Measurements from ENCODE around the gene UBASH3A.
"Not testable (repeated sequence)": the region's sequence is repeated elsewhere in the genome, so short reads cannot be mapped to it uniquely, and the experiment has no call there.

UBASH3A gene

DNA sequence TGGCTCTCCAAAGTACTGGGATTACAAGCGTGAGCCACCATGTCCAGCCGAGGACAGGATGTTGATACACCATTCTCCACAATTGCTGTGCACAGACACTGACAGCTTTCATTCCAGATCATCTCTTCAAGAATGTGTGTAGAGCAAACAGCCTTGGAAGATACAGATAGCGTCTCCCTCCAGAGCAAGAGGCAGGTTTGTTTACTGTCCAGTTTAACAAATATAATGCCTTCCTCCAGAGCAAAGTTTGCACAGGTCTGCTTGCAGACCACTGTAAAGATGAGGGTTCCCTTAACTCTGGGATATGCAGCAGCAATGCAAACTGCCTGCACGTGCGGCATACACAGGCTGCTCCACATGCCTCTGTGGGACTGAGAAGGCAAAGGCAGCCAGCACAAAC is 12.4 kb upstream of the UBASH3A start:
- DNase-seq: no peak

DNA sequence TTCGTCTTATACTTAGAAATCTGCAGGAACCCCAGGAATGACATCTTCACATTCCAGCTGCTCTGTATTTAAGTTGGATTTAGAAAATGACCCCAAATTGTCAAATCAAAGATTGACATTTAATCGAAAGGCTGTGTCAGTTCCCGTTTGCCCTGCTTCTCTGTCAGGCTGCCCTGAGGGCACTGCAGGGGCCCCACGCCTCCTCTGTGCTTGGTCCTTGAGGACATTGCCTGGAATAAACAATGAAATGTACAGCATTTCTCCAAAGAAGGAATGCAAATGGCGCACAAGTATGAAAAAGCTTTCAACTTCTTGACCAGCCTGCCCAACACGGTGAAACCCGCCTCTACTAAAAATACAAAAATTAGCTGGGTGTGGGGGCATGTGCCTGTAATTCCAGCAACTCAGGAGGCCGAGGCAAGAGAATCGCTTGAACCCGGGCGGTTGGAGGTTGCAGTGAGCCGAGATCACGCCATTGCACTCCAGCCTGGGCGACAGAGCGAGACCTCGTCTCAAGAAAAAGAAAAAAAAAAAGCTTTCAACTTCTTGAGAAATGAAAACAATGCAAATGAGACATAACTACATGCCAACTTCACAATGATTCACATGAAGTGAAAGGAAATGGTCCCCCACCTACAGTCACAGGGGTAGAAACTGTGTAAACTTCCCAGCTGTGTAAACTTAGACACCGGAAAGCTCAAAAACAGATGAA is 10.8 kb upstream of the UBASH3A start:
- no peak for DNase-seq

DNA sequence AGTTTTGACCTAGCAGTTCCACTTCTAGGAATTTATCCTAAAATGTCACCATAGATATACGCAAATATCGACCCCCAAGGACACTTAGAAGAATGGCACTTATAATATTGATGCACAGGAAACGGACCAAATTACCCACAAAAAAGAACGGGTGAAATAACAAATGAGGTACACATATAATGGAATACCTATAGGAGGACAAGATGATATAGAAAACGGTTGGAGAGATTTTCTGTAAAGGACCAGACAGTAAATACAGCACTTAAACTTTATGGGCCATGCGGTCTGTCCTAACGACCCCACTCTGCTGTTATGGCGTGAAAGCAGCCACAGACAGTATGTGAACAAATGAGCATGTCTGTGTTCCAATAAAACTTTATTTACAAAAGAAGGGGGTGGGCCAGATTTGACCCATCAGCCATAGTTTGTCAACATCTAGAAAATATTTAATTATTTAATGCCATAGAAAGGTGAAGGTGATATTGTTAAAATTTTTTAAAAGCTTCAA is 10.2 kb upstream of the UBASH3A start:
- no peak for DNase-seq

DNA sequence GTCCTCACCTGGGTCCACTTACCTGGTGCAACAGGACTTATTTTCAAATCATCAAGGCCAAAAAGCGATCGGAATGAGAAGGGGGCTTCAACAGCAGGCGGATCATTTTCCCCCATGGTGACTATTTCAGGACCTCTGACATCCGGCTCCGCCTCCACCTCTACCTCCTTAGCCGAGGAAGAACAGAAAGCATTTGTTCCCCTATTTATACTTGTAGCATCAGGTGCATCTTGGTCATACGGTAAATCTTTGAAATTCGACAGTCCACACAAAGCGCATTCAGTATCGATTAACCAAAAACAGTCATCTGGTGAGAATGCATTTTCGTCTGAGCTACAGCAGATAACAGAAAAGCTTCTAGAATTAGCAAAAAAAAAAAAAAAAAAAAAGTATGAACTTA is 8.4 kb upstream of the UBASH3A start:
- DNase-seq: no peak

DNA sequence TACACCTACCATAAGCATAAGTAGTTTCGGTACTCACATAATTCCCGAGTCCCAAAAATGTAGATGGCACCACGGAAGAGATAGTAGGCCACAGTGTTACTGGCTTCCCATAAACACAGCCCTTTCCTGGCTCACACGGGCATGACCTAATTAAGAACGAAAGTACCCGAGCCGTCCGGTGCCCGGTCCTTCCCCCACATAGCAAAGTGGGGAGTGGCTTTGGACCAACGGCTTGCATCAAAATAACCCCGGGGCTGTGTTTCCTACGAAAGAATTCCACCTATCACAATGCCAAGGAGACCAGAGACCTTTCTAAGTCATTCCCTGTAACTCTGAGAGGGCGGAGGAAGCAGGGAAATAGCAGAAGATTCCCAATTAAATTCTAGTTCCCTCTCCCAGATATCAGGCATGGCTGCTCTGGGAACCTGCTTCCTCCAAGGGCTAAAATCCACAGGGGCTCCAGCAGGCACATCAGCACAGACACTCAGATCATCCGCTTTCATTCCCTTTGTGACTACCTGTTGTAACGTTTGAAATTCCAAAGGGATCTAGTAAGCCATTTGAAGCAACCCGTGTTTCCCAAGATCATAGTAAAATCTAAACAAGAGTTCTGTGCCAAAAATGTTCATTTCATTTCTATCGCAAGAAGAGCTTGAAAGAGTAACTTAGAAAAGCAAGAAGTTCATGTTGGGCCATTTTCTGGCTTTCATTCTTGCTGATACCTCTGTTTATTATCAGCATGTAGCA is 7.6 kb upstream of the UBASH3A start, which contains the start of gene TMPRSS3:
TSS of gene TMPRSS3 (minus strand) at position 148 of the 747 bp plus-strand sequence. CDS start 635 bp downstream, outside the sequence.
- DNase-seq: no peak

DNA sequence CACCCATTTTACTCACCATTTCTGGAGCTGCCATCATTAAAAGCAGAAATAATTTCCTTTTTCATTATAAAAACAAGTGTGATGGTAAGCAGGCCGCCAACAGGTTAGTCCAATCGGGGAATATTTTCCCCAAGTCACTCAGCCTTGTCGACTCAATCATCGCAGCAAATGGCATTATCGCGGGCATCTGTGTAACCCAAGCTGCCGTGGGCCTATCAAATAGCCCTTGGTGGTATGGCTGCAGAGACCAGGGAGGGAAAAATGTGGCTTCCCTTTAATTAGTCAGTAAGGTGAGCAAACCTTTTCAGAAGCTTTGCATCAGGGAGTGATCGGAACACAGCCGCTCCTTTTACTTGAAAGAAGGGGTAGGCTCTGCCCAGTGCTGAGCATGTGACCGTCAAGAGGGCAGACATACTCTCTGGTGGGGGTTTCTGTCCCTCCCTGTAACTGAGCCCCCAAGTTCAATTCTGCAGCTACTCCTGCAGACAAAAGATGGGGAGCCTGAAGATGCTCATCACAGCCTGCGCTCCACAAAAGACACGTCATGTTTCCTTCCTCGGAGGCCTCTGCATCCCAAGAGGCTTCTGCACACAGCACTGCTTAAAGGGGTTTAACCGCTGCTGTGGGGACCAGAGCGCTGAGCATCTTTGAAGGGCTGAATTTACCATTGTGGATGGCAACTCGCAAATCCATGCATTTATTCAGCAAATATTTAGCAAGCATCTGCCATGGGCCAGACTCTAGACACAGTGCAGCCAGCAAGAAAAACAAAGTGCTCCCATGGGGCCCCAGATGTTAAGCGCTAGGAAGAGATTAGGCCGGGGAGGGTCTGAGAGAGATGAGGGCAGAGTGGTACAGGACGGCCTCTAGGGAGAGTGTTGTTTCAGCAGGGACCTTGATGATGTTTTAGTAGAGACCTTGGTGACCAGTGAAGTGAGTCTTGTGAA is 6.6 kb upstream of the UBASH3A start:
- no peak for DNase-seq

DNA sequence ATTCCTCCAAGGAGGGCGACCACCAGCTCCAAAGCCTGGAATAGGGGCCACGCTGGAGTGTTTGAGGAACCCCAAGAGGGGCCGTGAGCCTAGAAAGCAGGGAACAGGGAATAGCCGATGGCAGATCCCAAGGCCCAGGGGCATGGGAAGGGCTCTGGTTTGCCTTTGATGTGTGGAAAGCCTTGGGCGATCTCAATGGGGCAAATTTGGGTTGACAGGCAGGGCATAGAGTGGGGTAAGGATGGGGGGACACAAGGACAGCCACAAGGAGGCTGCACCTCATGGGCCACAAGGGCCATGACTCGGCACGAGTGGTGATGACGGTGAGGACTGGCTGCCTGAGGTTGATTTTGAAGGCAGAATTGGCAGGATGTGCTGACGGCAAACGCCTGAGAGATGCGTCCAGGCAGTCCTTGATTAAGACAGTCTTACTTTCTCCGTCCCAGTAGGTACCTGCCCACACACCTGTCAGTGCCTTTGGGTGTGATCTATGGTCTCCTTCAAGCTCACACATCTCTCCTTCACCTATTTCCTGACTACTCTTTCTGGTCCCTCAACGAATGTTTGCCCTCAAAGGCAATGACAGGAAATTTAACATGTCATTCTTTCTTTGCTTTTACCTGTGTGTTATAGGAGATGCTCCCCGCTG is 5.8 kb upstream of the UBASH3A start:
- DNase-seq: no peak

DNA sequence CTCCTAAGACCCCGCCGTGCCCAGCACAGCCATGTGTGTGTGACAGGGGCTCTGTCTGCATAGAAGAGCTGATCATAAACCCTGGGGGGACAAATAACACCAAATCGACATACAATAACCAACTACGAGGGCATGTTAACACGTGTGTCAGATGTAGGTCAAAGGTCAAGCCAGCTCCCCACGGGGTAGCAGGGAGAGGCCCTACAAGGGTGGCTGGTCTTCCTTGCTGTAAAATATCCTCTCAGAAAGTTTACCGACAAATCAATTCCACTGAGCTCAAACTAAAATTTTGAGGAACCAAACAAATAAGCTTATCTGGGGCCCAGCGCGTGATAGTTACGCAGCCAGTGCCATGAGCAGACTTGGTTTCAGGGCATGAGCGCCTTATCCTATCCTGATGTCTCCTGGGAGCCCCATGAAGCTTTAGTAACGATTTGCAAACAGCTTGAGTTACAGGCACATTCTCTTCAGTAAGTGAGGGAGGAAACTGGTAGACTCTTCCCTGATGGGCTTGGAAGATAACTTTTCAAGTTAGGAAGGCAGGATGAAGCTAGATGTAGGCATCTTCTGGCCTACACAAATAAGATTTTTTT is 5.2 kb upstream of the UBASH3A start:
- DNase-seq: no peak

DNA sequence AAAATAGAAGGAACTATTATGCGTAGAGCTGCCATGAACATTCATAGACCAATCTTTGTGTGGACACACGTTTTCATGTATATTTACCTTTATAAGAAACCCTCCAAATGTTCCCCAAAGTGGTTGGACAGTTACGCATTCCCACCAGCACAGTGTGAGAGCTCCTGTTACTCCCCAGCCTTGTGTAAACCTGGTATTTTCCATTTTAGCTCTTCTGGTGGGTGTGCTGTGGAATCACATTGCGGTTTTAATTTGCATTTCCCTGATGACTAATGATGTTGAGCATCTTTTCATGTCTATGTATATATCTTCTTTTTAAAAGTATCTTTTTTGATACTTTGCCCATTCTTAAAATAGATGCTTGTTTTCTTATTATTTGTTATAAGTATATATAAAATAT is 3.2 kb upstream of the UBASH3A start:
- DNase-seq: no peak

DNA sequence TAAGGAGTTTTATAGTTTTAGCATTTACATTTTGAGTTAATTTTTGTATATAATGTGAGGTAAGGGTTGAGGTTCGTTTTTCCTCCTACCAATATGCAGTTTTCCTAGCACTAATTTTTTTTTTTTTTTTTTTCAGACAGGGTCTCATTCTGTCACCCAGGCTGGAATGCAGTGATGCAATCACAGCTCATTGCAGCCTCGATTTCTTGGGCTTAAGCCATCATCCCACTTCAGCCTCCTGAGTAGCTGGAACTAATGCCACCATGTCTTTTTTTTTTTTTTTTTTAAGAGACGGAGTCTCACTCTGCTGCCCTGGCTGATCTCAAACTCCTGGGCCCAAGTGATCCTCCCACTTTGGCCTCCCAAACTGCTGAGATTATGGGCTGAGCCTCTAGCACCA is 2.5 kb upstream of the UBASH3A start:
- no peak for DNase-seq

DNA sequence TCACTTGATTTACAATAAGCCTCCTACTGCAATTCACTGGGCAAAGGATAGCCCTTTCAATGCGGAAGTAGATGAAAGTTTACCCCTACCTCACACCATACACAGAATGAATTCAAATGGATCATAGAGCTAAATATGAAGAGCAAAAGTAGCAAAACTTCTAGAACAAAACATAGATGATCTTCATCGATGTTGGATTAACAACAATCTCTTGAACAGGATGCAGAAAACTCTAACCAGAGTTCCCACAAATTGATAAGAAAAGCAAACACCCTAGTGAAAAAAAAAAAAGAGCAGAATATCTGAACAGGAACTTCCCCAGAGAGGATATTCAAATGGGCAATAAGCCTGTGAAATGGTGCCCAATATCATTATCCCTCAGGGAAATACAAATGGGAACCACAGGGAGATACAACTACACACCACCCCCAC is 1.9 kb upstream of the UBASH3A start:
- DNase-seq: no peak

DNA sequence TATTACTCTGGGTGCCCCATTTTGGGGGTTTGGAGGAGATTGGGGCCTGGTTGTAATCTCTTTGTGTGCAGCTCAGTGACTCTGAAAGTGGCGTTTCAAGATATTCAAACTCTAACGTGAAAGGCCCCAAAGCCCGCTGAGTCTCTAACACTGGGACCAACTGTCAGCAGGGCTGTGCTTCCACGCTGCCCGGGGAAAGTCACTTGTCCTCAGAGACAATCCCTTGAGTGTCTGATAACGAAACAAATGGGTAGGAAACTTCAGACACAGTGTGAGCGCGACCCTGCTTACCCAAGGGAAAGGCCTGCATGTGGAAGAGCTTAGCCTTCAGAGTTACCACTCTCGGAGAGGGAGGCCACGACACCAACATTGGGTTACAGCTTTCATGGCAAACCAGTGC is 837 bp downstream of the UBASH3A start:
- no peak for DNase-seq

DNA sequence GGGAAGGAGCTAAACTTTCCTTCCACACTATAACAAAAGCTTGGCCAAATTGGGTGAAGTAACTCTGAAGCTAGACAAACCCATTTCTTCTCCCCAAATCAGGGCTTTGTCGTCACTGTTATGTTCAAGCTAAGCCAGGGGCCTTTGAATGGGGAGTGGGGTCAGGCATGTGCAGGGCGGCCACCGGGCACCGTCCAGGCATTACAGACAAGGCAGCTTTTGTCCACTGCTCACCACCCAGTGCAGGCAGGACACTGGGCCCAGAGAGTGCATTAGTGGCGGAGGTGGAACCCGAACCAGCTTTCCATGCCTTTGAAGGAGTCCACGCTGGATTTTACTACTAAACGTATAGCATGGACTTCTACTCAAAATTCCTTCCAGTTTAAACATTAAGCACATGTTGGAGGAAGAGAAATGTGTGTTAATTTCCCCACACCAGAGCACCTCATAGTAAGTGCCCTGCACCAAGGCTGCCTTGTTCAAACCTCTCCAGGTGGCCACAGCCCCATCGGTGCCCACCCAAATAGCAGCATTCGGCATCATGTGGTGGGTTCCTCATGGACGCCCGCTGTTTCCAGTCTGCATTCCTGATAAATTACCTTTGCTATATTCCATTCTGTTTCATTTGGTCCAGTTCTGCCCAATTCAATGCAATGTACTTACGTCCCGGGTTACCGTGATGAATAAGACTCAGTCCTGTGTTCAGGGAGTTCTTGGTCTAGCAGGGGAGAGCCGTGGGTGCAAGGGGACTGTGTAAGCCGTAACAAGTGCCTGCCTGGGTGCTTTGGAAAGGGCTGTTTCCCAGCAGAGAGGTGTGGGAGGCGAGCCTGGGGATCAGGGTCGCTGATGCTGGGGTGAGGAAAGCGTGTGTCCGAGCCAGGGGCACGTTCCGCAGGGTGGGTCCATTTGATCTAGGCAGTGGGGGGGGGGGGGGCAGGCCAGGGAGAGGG is 1.6 kb downstream of the UBASH3A start:
- no peak for DNase-seq

DNA sequence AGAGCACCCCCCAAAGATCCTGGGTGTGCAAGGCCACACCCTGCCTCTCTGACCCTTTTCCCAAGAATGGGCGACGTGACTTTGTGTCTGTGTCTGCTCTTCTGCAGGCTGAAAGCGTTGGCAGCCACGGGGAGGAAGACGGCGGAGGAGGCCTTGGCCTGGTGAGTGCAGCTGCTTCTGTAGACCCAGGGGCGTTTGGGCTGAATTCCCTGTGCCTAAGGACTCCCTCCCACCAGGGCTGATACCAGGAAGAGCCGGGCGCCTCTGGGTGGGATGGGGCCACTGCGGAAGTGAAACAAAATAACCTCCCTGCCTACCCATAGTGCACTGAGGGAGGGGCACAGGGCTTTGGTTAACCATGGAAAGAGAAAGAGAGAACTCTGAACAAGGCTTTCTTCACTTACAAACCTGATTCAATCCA is 2.5 kb downstream of the UBASH3A start:
- no peak for DNase-seq

DNA sequence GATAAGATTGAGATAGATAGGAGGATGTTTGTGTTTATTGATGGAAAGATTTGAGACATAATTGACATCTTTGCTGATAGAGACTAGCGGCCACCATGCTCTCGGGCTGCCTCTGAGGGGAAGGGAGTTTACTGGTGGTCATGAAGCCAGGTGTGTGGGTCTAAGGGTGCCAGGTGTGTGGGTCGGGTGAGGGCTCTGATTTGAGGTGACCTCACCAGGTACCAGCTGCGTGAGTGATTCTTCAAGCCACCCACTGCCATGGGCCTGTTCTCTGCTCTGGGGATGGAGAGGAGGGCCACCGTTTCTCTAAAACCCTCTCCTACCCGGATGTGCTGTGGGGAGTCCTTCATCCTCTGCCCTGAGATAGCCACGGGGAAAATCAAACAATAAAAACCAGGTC is 3.2 kb downstream of the UBASH3A start:
- DNase-seq: no peak

DNA sequence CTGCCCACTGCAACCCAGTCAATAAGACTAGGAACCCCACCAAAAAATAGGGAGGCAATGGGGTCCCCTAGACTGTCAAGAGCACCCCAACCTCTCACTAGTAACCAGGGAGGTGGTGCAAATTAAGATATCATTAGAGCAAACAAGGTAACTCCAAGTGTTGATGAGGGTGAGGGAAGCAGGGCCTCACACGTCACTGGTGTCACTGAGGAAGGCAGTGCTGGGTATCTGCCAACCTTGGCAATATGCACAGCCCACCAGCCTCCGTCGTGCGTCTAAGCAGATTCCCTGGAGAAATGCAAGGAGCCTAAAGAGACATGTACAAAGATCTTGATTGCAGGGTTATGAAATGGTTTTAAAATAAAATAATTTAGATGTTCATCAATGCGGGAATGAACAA is 3.8 kb downstream of the UBASH3A start:
- no peak for DNase-seq

DNA sequence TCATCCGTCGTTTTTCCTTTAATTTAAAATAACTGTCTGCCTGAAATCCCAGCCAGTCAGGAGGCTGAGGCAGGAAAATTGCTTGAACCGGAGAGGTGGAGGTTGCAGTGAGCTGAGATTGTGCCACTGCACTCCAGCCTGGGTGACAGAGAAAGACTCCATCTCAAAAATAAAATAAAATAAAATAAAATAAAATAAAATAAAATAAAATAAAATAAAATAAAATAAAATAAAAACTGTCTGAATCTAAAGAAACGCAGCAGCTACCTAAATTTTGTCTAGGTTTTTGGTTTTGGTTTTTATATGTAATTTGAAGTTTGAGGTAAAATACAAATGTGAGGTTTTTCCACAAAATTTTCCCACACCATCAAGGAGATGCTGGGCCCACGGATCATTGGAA is 5.0 kb downstream of the UBASH3A start:
- DNase-seq: not testable (repeated sequence)

DNA sequence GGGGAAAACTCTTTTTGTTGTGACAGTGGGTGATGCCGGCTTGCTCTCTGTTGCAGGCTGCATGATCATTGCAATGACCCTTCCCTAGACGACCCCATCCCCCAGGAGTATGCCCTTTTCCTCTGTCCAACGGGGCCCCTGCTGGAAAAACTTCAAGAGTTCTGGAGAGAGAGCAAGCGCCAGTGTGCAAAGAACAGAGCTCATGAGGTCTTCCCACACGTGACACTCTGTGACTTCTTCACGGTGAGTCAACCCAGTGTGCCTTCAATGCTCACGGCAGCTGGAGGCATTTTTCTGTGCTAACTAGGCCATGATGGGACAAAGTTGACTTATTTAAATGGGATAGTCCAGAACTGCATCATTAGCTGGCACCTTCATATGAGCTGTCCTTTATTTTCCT is 5.7 kb downstream of the UBASH3A start:
- no peak for DNase-seq

DNA sequence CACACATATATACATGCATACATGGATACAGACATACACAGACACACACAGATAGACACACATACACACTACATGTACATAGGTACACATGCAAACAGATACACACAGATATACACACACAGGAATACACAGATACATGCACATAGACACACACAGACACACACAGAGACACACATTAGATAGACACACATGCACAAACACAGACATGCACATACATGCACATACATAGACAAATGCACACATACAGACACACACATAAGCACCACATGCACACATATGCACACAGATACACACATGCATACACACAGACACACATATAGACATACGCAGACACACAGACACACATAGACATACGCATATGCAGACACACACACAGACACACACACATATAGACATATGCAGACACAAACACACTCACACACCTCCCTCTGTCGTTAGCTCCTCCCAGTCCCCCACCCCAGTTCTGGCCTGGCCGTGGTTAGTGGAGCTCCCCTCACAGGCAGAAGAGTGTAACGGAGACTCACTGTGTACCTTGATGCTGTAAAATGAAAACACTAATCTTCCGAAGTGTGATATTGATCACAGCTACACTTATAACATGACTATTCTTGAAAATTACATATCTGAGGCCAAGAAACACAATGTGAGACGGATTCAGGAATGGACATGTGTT is 7.6 kb downstream of the UBASH3A start:
- no peak for DNase-seq

DNA sequence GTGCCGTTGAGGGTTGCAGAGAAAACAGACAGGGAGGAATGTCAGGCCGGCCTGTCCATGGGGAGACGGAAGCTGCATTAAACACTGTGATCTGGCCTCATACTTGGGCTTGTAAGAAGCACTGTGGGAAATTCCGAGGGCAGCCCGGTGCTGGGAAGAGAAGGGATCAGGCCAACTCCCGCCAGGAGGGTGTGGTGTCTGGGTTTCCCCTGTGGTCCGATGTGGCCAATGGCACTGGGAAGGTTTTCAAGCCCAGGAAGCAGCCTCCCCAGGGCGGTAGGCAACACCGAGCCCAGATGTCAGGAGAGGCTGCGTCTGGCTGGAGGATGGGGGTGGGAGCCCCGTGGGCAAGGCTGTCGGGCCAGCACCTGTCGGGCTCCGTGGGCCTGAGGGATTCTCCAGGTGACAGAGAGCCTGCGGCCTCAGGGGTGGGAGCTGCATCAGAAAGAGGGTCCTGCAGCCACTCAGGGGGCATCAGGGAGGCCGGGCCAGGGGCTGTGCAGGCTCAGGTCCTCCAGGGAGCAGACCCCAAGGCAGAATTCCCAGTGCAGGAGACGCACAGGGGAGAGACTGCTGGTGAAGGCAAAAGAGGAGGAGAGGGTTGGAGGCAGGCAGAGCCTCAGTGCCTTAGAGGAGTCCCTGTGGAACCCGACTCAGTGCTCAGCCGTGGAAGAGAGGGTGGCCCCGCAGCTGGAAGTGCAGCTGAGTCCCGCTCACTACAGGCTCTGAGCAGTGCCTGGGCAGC is 8.4 kb downstream of the UBASH3A start:
- no peak for DNase-seq

Measured in NCI-H1436 (cell line).